ENCODE data around the gene ARRDC4.

DNA sequence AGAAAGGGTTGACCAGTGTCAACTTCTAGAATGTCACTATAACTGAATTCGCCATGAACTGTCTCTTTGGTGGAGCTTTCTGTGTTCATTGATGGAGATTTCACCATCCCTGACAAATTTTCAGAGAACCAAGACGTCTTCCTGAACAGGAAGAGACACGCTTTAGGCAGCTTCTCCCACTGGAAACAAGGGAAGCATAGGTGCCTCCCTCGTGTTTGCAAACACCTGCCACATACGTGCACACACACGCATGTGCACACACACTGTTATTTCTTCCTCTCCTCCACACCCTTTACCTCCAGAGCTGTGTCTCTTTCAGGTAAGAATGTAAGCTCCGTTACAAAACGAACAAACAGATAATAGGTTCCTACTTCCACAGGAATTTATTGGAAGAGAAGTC, 15.6 kb downstream of the ARRDC4 start:
- TF ChIP-seq POLR2A (IDR thresholded peaks at IDR 0.05; ENCODE audit: low read depth, low read length) (no peak), FOS (IDR thresholded peaks at IDR 0.05; ENCODE audit: low read depth, low read length) (no peak)

Data from IMR-90 (cell line).